KG1 (cell line): Measurements from ENCODE around the gene ASAH2B.
"Not testable (repeated sequence)": the region's sequence is repeated elsewhere in the genome, so short reads cannot be mapped to it uniquely, and the experiment has no call there.

Source experiments
- DNase-seq: peaks from one replicate; lab custom pipeline; 2025; lab: John Stamatoyannopoulos, UW

ASAH2B gene

DNA sequence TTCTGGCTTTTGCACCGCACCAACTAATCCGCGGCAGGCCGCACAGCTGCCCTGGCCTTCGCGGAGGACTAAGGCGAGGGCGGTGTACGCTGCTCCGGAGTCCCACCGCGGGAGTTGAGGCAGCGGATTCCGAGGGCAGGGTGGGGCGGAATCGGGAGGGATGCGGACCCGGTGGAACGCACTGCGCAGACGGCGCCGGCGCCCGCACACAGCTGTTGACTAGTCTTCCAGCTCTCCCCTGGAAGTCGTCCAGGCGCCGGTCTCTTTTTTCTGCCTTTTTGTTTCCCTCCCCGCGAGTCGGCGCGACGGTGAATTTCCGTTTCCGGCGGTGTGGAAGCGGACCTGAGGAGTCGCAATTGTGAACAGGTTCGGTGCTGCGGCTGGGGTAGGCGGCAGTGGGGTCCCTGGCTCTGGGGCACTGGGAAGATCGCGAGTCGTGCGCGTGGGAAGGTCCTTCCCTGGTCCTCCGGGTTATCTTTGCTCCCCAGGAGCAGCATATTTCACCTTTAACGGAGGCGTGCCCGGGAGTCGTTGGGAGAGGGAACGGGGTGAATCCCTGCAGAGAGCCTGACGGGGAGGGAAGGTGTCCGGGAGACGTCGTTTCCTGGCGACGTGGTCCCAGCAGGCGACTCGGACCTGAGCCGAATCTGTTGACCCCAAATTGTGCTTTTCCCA lies at the start of gene ASAH2B:
Gene ASAH2B (plus strand): TSS at position 319 of the 675 bp plus-strand sequence. CDS start 5,195 bp downstream, outside the sequence.
- DNase-seq = no peak

DNA sequence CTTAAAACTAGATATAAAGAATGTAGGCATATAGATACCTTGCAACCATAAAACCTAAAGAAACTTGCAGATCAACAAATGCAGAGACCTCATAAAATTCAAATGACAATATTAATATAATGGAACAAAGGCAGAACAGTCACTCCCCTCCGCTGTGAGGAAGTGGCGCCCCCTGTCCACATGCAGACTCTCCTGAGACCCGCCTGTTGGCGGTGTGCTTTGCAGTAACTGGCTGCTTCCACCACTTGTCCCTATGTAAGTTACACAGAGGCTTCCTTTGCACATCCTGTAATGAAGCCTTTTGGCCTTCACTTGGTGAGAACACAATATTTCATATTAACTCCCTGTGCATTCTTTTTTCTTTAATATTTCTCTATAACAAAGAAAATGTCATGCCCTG lies 41.9 kb upstream of the ASAH2B start:
- DNase-seq = not testable (repeated sequence)

DNA sequence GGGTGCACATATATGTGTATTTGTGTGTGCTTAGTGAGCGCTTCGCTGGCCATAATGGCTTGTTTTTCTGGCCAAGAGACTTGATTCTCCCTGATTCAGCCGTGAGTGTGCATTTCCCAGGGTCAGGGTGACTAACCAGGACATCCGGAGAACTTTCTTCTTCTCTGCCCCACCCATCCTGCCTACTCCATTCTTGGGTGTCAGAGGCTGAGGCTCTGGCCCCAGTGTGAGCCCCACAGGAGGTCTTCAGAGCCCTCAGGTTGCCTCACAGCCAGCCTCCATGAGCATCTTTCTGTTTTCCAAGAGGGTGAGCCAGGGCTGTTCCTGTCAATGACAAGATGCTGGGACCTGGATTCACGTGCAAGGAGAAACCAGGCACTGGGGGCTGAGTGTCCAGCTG lies 37.8 kb upstream of the ASAH2B start:
- not testable (repeated sequence) for DNase-seq

DNA sequence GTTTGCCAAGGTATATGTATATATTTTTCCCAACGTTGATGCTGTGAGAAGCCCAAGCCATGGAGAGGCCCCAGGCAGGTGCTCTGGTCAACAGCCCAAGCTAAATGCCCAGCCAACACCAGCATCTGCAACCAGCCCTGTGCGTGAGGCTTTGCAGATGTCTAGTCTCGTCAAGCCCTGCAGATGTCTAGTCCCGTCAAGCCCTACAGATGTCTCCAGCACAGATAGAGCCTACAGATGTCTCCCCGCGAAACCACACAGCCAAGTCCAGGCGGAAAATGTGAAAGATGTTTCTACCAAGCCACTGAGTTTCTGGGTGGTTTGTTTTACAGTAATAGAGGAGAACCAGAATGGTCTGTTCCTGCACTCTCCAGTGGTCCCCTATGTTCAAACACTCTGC lies 36.7 kb upstream of the ASAH2B start:
- DNase-seq = not testable (repeated sequence)

DNA sequence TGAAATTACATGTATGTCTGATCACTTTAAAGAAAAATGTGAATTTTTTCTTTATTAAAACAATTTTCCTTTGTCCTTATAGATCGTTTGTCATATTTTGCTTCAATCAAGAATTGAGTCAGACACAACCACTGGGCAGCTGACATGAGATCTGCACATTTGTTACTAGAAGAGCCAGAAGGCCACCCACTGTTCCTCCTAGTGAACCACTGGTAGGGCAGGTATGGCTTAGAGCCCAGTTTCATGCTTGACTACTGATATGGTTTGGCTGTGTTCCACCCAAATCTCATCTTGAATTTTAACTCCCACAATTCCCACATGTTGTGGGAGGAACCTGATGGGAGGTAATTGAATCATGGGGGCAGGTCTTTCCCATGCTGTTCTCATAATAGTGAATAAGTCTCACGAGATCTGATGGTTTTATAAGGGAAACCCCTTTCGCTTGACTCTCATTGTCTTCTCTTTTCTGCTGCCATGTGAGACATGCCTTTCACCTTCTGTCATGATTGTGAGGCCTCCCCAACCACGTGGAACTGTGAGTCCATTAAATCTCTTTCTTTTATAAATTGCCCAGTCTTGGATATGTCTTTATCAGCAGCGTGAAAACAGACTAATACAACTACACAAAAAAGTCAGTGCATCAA lies 35.2 kb upstream of the ASAH2B start:
- DNase-seq = not testable (repeated sequence)

DNA sequence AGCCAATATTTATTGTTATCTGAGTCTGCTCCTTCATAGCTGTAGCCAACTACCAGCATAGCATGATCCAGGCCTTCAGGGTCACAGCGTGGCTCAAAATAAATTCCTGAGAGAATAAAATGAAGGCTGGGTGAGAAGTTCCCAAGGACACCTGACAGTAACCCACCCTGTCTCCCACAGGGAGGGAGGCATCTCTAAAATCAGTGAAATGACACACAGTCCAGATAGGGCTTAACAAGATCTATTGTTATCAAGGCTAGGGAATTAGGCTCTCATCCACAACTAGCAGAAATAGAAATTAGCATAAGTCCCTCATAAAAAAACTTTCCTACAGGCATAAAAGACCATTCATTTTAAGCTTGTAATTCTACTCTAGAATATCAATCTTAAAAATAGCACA lies 33.7 kb upstream of the ASAH2B start:
- DNase-seq = not testable (repeated sequence)

DNA sequence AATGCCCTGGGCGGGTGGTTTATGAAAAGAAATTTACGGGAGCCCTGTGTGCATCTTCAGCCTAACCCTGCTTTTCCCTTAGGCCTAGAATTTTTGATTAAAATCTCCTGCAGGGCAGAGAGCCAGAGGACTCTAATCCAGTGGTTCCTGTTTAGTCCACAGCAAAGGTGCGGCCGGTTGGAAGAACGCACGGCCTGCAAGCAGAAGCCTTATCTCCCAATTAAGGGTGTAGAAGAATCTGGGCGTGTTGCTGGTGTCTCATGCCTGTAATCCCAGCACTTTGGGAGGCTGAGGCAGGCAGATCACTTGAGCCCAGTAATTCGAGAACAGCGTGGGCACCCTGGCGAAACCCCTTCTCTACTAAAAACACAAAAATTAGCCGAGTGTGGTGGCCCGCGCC lies 29.5 kb upstream of the ASAH2B start:
- DNase-seq = not testable (repeated sequence)

DNA sequence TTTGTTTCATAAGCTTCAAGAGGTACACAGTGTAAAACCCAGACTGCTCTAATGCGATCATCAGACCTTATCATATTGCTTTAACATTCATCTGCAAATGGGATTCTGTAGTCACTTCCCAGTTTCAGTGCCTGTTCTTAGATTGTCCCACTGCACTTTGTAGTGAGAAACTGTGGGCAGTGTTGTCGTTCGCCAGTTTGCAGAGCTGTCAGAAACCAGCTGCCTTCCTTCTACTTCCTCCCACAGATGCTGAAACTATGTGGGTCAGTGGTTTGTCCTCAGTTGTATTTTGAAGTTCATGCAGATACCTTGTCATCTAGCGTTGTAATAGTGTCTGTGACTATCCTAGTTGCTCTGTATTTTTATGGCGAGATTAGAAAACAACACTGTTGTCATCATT lies 15.9 kb upstream of the ASAH2B start:
- not testable (repeated sequence) for DNase-seq

DNA sequence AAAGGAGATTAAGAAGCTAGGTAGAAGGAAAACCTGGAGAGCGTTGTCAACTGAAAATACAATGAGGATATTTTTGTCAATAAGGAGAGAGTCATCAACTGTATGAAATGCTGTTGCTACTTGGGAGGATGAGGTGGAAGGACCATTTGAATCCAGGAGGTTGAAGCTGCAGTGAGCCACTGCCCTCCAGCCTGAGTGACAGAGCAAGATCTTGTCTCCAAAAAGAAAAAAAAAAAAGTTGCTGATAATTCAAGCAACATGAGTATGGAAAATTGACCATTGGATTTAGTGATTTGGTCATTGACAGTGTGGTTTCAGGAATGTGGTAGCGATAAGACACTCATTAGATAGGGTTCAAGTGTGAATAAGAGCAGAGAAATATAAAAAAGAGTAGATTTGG lies 11.6 kb upstream of the ASAH2B start:
- not testable (repeated sequence) for DNase-seq

DNA sequence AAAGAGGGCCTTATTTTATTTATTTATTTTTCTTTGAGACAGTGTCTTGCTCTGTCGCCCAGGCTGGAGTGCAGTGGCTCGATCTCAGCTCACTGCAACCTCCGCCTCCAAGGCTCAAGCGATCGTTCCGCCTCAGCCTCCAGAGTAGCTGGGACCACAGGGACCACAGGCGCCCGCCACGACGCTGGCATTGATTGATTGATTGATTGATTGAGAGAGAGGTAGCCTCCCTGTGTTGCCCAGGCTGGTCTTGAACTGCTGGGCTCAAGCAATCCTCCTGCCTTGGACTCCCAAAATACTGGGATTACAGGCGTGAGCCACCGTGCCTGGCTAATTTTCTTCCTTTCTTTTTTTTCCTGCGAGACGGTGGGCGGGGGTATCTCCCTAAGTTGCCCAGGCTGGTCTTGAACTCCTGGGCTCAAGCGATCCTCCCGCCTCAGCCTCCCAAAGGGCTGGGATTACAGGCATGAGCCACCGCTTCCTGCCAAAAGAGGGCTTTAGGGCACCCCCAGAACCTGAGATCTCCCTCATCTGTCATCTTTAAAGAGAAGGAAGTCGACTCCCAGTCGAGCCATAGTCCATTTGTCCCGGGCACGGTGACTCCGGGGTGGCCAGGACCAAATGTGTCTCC lies 634 bp upstream of the ASAH2B start:
- not testable (repeated sequence) for DNase-seq

DNA sequence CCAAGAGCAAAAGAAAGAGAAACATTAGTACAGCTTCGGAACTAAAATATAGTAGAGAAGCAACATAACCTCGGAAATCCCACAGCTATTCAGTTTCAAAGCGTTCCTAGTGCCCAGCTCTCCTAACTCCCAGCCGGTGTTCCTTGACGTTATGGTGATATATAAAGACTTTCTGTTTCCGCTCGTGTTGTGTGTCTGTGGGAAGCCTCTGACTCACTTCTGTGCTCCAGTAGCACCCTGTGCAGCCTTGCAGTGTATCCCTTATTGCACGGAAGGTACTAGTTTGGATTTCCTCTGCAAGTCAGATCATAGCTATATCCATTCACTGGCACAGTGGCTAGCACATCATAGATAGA lies 535 bp downstream of the ASAH2B start:
- DNase-seq = no peak

DNA sequence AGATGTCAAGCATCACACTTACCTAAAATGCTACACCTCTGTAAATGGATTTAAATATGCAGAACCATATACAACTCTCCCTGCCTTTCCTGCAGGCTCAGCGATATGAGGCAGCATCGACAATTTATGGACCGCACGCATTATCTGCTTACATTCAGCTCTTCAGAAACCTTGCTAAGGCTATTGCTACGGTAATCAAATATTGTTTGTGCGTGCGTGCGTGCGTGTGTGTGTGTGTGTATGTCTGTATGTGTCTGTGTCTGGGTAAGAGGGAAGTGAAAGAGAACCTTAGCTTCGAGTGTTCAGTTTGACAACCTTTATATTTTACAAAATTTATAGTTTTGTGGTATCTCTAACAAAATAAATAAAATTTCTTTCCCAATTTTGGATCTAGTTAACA lies 3.1 kb downstream of the ASAH2B start:
- DNase-seq = not testable (repeated sequence)

DNA sequence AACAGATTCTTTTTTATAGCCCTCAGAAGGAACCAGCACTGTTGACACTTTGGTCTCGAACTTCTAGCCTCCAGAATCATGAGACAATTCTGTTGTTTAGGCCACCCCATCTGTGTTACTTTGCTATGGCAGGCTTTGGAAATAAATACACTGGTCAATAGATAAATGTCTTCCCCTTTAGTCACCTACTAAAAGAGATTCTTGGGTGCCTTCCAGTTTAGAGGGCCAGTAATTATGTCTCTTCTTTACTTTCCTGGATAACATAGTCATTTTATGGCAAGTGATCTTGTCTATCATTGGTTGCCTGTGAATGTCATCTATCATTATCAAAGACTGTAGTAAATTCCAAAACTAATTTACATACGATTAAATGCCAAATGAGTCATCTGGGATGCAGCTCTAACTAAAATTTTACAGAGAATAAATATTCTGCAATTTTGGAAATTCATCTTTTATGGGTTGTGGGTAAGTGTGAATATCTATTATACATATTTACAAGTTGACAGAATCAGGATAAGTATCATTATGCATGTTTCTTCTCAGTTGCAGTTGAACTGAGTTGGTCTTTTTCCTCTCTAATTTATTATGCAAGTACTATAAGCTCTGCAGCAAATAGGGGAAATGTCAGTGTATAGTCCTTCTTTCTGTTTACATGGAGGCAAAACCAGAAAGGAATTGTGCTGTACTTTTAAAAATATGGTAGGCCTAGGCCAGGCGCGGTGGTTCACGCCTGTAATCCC lies 27.2 kb downstream of the ASAH2B start:
- not testable (repeated sequence) for DNase-seq

DNA sequence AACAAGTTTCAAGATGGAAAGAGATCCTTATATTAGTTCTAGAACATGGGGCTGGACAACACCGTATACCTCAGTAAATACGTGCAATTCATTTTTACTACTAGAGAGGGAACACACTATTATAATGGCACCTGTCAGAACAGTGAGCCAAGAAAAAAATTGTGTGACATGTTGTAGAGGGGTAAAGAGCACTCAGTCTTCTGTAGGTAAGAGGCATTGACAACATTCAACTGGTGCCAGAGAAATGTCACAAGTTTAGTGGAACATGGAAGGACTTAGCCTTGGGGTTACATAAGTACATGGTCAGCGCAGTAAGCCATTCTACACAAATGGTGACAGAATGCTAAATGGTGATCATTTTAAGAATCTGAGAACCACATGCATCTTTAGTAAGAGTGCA lies 32.3 kb downstream of the ASAH2B start:
- DNase-seq = not testable (repeated sequence)

DNA sequence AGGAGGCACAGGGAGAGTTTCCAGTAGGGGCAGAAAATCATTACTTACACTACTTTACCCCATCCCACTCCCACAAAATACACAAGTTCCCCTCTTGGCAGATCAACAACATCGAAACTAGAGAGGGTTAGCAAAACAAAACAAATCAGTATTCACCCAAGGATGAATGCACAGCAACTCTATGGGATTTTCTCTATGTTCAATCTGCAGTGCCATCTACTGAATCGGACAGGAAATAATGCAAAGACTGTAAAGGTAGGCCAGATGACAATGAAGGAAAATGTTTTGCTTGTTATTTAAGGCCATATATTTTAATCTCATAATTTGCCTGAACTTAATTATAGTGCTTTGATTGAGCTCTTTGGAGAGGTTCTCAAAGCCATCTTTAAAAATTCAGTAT lies 35.1 kb downstream of the ASAH2B start:
- DNase-seq = not testable (repeated sequence)

DNA sequence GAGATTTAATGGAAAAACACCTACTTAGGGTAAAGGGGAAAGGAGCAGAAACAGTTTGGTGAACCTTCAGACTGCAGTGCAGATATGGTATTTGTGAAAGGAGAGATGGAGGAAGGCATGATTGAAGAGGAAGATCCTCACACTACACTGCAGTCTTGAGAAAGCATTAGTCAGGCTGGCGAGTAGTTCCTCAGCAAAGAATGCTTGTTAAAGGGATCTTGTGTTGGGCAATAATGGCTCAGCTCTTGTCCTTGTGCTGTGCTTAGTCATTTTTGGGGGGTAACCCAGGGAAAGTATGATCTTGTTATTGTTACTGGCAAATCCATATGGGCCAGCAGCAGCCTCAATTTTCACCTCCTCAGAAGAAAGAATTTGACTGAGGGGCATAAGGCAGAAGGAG lies 40.3 kb downstream of the ASAH2B start:
- not testable (repeated sequence) for DNase-seq

DNA sequence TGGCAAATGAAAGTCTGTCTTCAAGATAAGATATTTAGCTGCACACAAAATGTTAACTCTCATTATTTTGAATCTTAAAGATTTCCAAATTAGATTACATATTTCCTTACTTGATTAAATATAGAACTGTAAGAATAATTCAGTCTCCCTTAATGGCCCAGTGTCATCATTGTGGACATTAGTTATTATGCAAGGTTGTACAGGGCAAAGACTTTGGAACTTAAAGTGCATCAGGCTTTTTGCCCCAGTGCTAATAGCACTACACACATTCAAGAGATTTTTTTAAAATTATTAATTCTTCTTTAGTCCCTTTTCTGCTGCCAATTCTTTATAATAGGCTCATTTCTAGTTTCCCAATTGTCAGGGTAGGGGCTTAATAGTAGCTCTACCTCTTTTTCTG lies 42.3 kb downstream of the ASAH2B start:
- not testable (repeated sequence) for DNase-seq

DNA sequence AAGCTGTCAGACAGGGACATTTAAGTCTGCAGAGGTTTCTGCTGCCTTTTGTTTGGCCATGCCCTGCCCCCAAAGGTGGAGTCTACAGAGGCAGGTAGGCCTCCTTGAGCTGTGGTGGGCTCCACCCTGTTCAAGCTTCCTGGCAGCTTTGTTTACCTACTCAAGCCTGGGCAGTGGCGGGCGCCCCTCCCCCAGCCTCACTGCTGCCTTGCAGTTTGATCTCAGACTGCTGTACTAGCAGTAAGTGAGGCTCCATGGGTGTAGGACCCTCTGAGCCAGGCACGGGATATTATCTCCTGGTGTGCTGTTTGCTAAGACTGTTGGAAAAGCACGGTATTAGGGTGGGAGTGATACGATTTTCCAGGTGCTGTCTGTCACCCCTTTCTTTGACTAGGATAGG lies 48.2 kb downstream of the ASAH2B start:
- not testable (repeated sequence) for DNase-seq

DNA sequence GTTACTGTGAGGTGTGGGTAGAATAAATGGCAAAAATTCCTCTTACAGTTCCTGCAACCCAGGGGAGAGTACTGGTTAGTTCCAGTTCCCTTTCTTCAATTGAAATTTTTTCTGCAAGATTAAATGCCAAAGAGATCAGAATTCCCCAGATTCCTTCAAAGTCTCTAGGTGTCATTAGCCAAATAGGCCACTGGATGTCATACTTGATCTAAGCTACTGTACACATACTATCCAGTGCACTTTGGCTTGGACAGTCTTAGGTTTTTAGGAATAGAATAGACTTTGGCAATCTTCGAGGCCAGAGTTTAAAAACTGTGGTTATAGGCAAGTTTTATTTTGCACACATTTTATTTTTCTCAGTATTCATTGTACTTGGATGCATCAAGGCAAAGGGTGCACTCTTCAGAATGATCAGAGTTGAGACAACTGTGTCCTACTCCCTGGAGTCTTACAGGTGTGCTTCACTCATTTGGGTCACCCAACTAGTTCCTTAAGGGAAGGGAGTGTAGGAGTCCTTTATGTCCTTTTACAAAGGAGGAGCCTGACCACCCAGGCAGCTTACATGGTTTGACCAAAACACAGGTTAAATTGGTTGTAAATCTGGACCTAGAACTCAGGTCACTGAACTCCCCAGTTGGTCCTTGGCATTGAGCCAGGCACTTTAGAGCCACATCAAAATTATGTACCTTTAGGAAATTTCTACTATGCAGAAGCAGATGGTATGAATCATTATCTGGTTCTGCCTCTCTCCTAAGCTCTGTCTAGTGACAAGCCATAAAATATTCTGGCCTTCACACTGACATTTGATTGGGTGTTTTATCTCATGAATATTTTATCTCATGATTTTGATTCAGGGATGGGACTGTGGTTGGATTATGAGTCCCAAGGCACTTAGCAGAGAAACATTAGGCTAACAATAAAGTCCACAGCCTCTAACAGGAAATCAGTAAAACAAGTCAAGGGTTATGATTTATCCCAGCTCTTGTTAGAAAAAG lies 49.5 kb downstream of the ASAH2B start:
- no peak for DNase-seq

DNA sequence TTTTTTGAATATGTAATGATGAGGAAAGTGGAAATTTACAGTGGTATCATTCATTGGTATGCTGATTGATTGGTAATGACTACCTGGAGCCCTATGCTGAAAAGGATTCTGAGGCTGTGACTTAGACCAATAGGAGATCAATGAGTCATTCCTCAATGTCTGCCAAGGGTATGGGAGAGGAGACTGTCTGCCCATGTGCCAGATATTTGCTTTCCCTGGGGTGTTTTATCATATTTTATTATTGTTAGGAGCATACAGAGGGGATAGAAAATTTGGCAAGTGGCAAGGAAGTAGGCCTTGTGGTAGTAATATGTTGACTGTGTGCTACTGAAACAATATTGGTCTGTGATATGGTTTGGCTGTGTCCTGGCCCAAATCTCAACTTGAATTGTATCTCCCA lies 54.8 kb downstream of the ASAH2B start:
- no peak for DNase-seq

DNA sequence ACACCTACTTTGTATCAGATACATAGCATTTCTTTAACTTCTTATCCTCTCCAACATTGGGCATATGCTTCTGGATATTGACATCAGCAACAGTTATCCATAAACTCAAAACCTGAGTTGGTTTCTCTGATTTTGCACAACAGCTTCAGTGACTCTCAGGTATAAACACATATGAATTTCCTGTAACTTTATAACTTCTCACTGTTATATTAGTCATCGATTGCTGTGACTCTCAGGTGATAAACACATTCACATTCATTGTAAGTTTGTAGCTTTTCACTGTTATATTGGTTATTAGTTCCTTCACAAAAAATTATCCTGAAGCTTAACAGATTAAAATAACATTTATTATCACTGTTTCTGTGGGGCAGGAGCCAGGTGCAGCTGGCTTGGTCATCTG lies 57.0 kb downstream of the ASAH2B start:
- DNase-seq = no peak
